Body of pancreas (tissue), 4 donors: Measurements from ENCODE around the gene FREY1.

Source experiments
- CTCF ChIP-seq, 7 experiments: fragments of 450-650 bp in 4 of 7; fragments of 200-600 bp in 3 of 7; sonication (generic) in 3 of 7; IDR thresholded peaks; one replicate each; pipeline ENCODE4 v1.5.1; 2016 to 2019; ENCODE audit warnings: antibody characterized with exemption in 7 of 7
- POLR2A ChIP-seq, 3 donors: fragments of 450-650 bp; IDR thresholded peaks; one replicate each; pipeline ENCODE4 v1.6.1; 2016; ENCODE audit warnings: antibody characterized with exemption in 3 of 3, mild to moderate bottlenecking in 2 of 3

GRCh38 chr11:45917286-45917622 is 10.2 kb upstream of the FREY1 start:
- no peak for TF ChIP-seq CTCF (IDR thresholded peaks at IDR 0.05)
- TF ChIP-seq POLR2A (IDR thresholded peaks at IDR 0.05), result no peak
